GM12878 (cell line): ENCODE measurements around the gene CNOT3. TPM values are rescaled to one million over a fixed set of nuclear protein-coding genes. Genes with fewer than 3 reads are reported as not detected.

Source experiments
- ATAC-seq: fragments of 200-7000 bp; cut with Tn5 transposase; 3 replicates; pipeline ENCODE4 v1.9.1; 2020; ENCODE audit warnings: mild to moderate bottlenecking, moderate library complexity
- BruUV-seq: library from RNA; stranded (reverse); fragments of 400-500 nt; replicated peaks from 2 replicates; lab custom pipeline; 2021; lab: Mats Ljungman, UMichigan
- CTCF ChIA-PET: fragments of 300-600 bp; sonication (Branson Sonifier 250); formaldehyde crosslinking; extraction: SDS; loops from one replicate; lab custom pipeline; 2021; ENCODE audit warnings: inconsistent platforms; lab: Yijun Ruan, JAX
- POLR2A ChIA-PET: fragments of 350-600 bp; formaldehyde crosslinking; extraction: SDS; loops from one replicate; lab custom pipeline; 2021; ENCODE audit warnings: inconsistent platforms; lab: Charles Lee
- RAD21 ChIA-PET: fragments of 300-600 bp; sonication (Branson Sonifier 250); formaldehyde crosslinking; loops from one replicate; lab custom pipeline; 2023; ENCODE audit warnings: antibody characterized with exemption; ENCODE audit not compliant: unreplicated experiment; lab: Charles Lee
- SMC1A ChIA-PET: fragments of 300-600 bp; sonication (Branson Sonifier 250); formaldehyde crosslinking; loops from one replicate; lab custom pipeline; 2023; ENCODE audit not compliant: unreplicated experiment, uncharacterized antibody; lab: Charles Lee
- DNase-seq: peaks from one replicate; pipeline ENCODE4 v3.0.0-alpha.2; 2011; ENCODE audit warnings: low read depth, low spot score
- FAIRE-seq: peaks from 3 replicates; lab custom pipeline; 2011; peaks lifted over from hg19 to GRCh38; lab: Jason Lieb, UNC
- H2AFZ ChIP-seq: 2 replicates; pipeline ENCODE4 v1.6.0; 2011; ENCODE audit warnings: low read depth, low read length, control low read depth; ENCODE audit not compliant: control insufficient read depth
- H3K27ac ChIP-seq: 2 replicates; pipeline ENCODE4 v1.5.1; 2011; ENCODE audit warnings: control low read depth; ENCODE audit not compliant: control insufficient read depth, insufficient read depth
- H3K27me3 ChIP-seq, 2 experiments: replicated peaks in 1 of 2; 2 replicates each; pipeline versions ENCODE4 v1.6.0 to v1.6.1; 2011; ENCODE audit warnings: low read length in 1 of 2; ENCODE audit not compliant: control insufficient read depth in 2 of 2, insufficient read depth in 2 of 2
- H3K36me3 ChIP-seq, 2 experiments: 2 replicates each; pipeline ENCODE4 v1.5.1; 2011; ENCODE audit warnings: low read length in 1 of 2; ENCODE audit not compliant: control insufficient read depth in 2 of 2, insufficient read depth in 2 of 2
- H3K4me1 ChIP-seq: 2 replicates; pipeline ENCODE4 v1.6.1; 2011; ENCODE audit warnings: mild to moderate bottlenecking, low read length, moderate library complexity, mixed read lengths; ENCODE audit not compliant: control insufficient read depth, insufficient read depth
- H3K4me2 ChIP-seq: 2 replicates; pipeline ENCODE4 v1.6.0; 2011; ENCODE audit warnings: control low read depth; ENCODE audit not compliant: control insufficient read depth, insufficient read depth
- H3K4me3 ChIP-seq: fragments of 200-600 bp; sonication (generic); 2 replicates; pipeline ENCODE4 v1.5.1; 2016
- H3K79me2 ChIP-seq: 2 replicates; pipeline ENCODE4 v1.6.0; 2011; ENCODE audit warnings: low read length; ENCODE audit not compliant: control insufficient read depth, insufficient read depth
- H3K9ac ChIP-seq: 2 replicates; pipeline ENCODE4 v1.8.0; 2011; ENCODE audit warnings: low read length, control low read depth, mixed read lengths; ENCODE audit not compliant: control insufficient read depth, insufficient read depth
- H3K9me3 ChIP-seq: replicated peaks from 3 replicates; pipeline ENCODE4 v1.5.1; 2011; ENCODE audit warnings: mild to moderate bottlenecking, low read length; ENCODE audit not compliant: control insufficient read depth, insufficient read depth
- H4K20me1 ChIP-seq: 2 replicates; pipeline ENCODE4 v1.6.0; 2011; ENCODE audit not compliant: control insufficient read depth, insufficient read depth
- BMI1 ChIP-seq: fragments of 450-650 bp; IDR thresholded peaks from 2 replicates; pipeline ENCODE4 v1.6.1; 2016; ENCODE audit warnings: mild to moderate bottlenecking, moderate library complexity, borderline replicate concordance
- EZH2 ChIP-seq: IDR thresholded peaks from 2 replicates; pipeline ENCODE4 v1.6.1; 2012; ENCODE audit warnings: low read depth, mild to moderate bottlenecking, control low read depth, inconsistent platforms, low read length, borderline replicate concordance; ENCODE audit not compliant: control insufficient read depth
- FOS ChIP-seq: IDR thresholded peaks from 3 replicates; pipeline ENCODE4 v1.6.1; 2011; ENCODE audit warnings: borderline replicate concordance; ENCODE audit not compliant: insufficient read length; ENCODE audit errors: extremely low read depth
- HDAC6 ChIP-seq: fragments of 200-600 bp; sonication (generic); IDR thresholded peaks from one replicate; pipeline ENCODE4 v1.8.0; 2017; ENCODE audit warnings: antibody characterized with exemption; ENCODE audit not compliant: unreplicated experiment
- HDGF ChIP-seq: fragments of 450-650 bp; IDR thresholded peaks from 2 replicates; pipeline ENCODE4 v1.6.1; 2016; ENCODE audit warnings: antibody characterized with exemption
- MTA2 ChIP-seq: fragments of 450-650 bp; IDR thresholded peaks from 2 replicates; pipeline ENCODE4 v1.6.1; 2016; ENCODE audit warnings: low read depth, mild to moderate bottlenecking, moderate library complexity
- PBX3 ChIP-seq: IDR thresholded peaks from 2 replicates; pipeline ENCODE4 v1.6.1; 2011; ENCODE audit warnings: mild to moderate bottlenecking, low read depth, low read length, moderate library complexity; ENCODE audit not compliant: insufficient replicate concordance
- PML ChIP-seq: IDR thresholded peaks from 2 replicates; pipeline ENCODE4 v1.6.1; 2012; ENCODE audit warnings: low read length, inconsistent platforms
- POLR2AphosphoS2 ChIP-seq: IDR thresholded peaks from 2 replicates; pipeline ENCODE4 v1.6.1; 2011; ENCODE audit warnings: low read depth, mild to moderate bottlenecking, low read length, improper control_type of control experiment, moderate library complexity
- PRDM15 ChIP-seq: fragments of 450-650 bp; formaldehyde crosslinking; IDR thresholded peaks from 2 replicates; pipeline ENCODE4 v1.4.0; 2020; ENCODE audit warnings: mild to moderate bottlenecking, moderate library complexity
- SMAD1 ChIP-seq: fragments of 450-650 bp; IDR thresholded peaks from 2 replicates; pipeline ENCODE4 v1.6.1; 2018; ENCODE audit warnings: mild to moderate bottlenecking, low read depth; ENCODE audit not compliant: partially characterized antibody
- ZNF207 ChIP-seq: fragments of 450-650 bp; IDR thresholded peaks from 2 replicates; pipeline ENCODE4 v1.6.1; 2014; ENCODE audit warnings: antibody characterized with exemption, mild to moderate bottlenecking, borderline replicate concordance
- WGBS: methylation state at CpG from one replicate; pipeline ENCODE4 v1.1.6; 2016; ENCODE audit warnings: low lambda C conversion rate; ENCODE audit not compliant: insufficient replicate concordance, insufficient coverage; ENCODE audit errors: missing lambda C conversion rate; 5-methylcytosine and 5-hydroxymethylcytosine counted together
- in situ Hi-C: fragments of 300-500 bp; cut with MboI; formaldehyde crosslinking; loops from 9 replicates; pipeline ENCODE4 v1.14.3; 2018; ENCODE audit warnings: mixed read lengths
- intact Hi-C: fragments of 100-400 bp; cut with micrococcal nuclease; formaldehyde crosslinking; loops from one replicate; pipeline ENCODE4 v1.14.2; 2022; ENCODE audit not compliant: unreplicated experiment
- polyA plus RNA-seq, 11 experiments: library from polyadenylated mRNA; depleted of rRNA in 4 of 11; unstranded in 6 of 11; stranded (reverse) in 5 of 11; fragments of >200 nt; fragmentation: Nextera tagmentation in 4 of 11; fragmentation: Illumina TruSeq in 1 of 11; extraction: Ambion mirVana in 4 of 11; extraction: Trizol in 1 of 11; gene quantifications; 1 replicate in 1 of 11; 2 replicates in 10 of 11; pipeline versions ENCODE4 v1.2.1 to v1.2.3, GENCODE V29; 2011 to 2016; ENCODE audit warnings: inconsistent platforms in 2 of 11, missing spikeins in 2 of 11, low read depth in 1 of 11
- total RNA-seq, 4 experiments: library from RNA; depleted of rRNA in 3 of 4; stranded (reverse); fragments of >200 nt in 3 of 4; fragmentation: Illumina TruSeq in 1 of 4; extraction: Trizol in 1 of 4; gene quantifications; 2 replicates each; pipeline versions ENCODE4 v1.2.1 to v1.2.3, GENCODE V29; 2013 to 2021
- TF ChIP-seq, protein P1 (sequence below): fragments of 450-650 bp; formaldehyde crosslinking; IDR thresholded peaks from 2 replicates; pipeline ENCODE4 v1.4.0; 2022; ENCODE audit warnings: mild to moderate bottlenecking, moderate library complexity

CNOT3 gene
- total and polyA plus RNA-seq, 10 of the 15 experiments (the other 5 are each of a cell fraction or from before 2014, with no cell fraction given): 0.14 to 45.1 (median 14.0) TPM

DNA sequence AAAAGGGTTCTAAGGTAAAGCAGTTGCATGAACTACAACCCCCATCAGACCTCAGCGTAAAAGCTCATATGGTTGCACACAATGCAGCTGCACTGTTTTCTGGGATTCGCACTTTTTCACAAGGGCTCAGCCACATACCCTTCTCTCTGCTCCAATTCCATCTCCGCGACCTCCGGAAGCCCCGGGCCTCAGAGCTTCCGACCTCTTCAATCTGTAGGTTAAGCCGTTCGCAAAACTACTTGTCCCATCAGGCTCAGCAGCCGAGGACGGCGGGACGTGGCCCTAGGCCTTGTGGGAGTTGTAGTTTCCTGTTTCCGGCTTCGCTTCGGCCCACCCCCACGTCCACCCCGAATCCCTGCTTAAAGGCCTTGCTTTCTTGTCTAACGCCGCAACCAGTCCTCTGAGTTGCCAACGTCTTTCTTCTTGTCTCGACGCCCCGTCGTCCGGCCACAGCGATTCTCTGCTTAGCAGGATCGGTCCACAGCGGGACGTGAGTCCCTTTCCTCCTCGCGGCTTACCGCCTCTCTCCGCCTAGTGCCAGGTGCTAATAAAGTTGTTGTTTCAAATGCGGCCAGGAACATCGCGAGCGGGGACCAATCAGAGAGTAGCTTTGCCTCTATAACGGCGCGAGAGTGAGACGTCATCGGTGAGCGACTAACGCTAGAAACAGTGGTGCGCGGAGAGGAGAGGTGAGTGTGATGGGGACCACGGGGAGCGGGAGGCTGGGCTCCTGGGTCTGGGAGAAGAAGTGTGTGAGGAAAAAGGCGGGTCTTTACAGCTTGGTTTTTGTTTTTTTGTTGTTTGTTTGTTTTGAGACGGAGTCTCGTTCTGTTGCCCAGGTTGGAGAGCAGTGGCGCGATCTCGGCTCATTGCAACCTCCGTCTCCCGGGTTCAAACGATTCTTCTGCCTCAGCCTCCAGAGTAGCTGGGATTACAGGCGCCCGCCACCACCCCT is 22.2 kb upstream of the CNOT3 start, which contains the start of the genes PRPF31 and TFPT:
Gene PRPF31 (plus strand): TSS at position 646 of the 955 bp plus-strand sequence. CDS start 2,525 bp downstream, outside the sequence.
Gene TFPT (minus strand): TSS at position 549 of the 955 bp plus-strand sequence. CDS start 388 bp downstream, at position 161.
- under 1% methylated on average over 60 of the region's 60 CpGs for WGBS
- TF ChIP-seq PML: peak; percentile 91
- TF ChIP-seq HDGF: peak; percentile 81; the same call in 1 of the 2 replicates
- no peak for TF ChIP-seq PBX3
- TF ChIP-seq POLR2AphosphoS2: no peak; the same call in 1 of the 2 replicates
- TF ChIP-seq HDAC6: no peak
- TF ChIP-seq, protein P1, sequence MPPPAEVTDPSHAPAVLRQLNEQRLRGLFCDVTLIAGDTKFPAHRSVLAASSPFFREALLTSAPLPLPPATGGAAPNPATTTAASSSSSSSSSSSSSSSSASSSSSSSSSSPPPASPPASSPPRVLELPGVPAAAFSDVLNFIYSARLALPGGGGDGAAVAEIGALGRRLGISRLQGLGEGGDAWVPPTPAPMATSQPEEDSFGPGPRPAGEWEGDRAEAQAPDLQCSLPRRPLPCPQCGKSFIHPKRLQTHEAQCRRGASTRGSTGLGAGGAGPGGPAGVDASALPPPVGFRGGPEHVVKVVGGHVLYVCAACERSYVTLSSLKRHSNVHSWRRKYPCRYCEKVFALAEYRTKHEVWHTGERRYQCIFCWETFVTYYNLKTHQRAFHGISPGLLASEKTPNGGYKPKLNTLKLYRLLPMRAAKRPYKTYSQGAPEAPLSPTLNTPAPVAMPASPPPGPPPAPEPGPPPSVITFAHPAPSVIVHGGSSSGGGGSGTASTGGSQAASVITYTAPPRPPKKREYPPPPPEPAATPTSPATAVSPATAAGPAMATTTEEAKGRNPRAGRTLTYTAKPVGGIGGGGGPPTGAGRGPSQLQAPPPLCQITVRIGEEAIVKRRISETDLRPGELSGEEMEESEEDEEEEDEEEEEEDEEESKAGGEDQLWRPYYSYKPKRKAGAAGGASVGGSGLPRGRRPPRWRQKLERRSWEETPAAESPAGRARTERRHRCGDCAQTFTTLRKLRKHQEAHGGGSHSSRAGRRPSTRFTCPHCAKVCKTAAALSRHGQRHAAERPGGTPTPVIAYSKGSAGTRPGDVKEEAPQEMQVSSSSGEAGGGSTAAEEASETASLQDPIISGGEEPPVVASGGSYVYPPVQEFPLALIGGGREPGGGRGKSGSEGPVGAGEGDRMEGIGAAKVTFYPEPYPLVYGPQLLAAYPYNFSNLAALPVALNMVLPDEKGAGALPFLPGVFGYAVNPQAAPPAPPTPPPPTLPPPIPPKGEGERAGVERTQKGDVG: no peak
- no peak for TF ChIP-seq BMI1
- TF ChIP-seq SMAD1: no peak
- peak; percentile 99 for TF ChIP-seq ZNF207
- peak; percentile 45 for TF ChIP-seq MTA2
- TF ChIP-seq FOS: peak; percentile 20
- TF ChIP-seq PRDM15 (CRISPR knock-in tag): no peak
- no peak for TF ChIP-seq EZH2

More for the DNA sequence above, 22.2 kb upstream of the CNOT3 start, which contains the start of the genes PRPF31 and TFPT:
- ChIA-PET CTCF (interaction anchor here (1.7 kb wide), 1 partner anchor 276 kb away, joined by 4 read pairs; no protein-coding TSS in a partner anchor), SMC1A (interaction anchor here (0.9 to 1.4 kb wide), 2 partner anchors 13 to 22 kb away, joined by 3 to 6 read pairs; partner anchors contain the start of genes CNOT3 and NDUFA3), POLR2A (interaction anchor here (0.6 to 2.6 kb wide), 5 partner anchors 12 to 82 kb away, joined by 3 to 25 read pairs (median 4); partner anchors contain the start of genes CNOT3, LENG1 and MBOAT7), RAD21 (interaction anchor here (1.2 to 2.9 kb wide), 2 partner anchors 14 to 22 kb away, joined by 3 to 19 read pairs; partner anchors contain the start of gene CNOT3)
- FAIRE-seq (peak; percentile 100), DNase-seq (peak; percentile 95), ATAC-seq (peak; percentile 97)
- no peaks in the 10 kb centered on the region for H4K20me1 ChIP-seq
- in situ Hi-C loops: no loop called here
- H3K9me3 ChIP-seq: no peaks in the 10 kb centered on the region
- peaks cover 2 to 20% of the 10 kb centered on the region in 2 experiments for H3K36me3 ChIP-seq
- H2AFZ ChIP-seq: peak within 1 kb of the TSS; percentile 95
- peak within 1 kb of the TSS; percentile 82 for H3K4me2 ChIP-seq
- peaks cover 29% of the 10 kb centered on the region for H3K79me2 ChIP-seq
- peak within 1 kb of the TSS; percentile 95 for H3K4me3 ChIP-seq
- TSS peak; percentile 87 for BruUV-seq
- no peaks in the 10 kb centered on the region for H3K27me3 ChIP-seq
- peak within 1 kb of the TSS; percentile 79 for H3K27ac ChIP-seq
- H3K4me1 ChIP-seq: peaks cover 10% of the 10 kb centered on the region
- intact Hi-C loops: no loop called here
- H3K9ac ChIP-seq: peak within 1 kb of the TSS; percentile 93
